Activated gamma-delta T cell treated with Interleukin-2 at 50 U/mL for 16 hours (primary cell): ENCODE data around the gene STC2.

Experiments
- DNase-seq: peaks from one replicate; pipeline ENCODE4 v3.0.0-alpha.2; 2020

STC2 gene

DNA sequence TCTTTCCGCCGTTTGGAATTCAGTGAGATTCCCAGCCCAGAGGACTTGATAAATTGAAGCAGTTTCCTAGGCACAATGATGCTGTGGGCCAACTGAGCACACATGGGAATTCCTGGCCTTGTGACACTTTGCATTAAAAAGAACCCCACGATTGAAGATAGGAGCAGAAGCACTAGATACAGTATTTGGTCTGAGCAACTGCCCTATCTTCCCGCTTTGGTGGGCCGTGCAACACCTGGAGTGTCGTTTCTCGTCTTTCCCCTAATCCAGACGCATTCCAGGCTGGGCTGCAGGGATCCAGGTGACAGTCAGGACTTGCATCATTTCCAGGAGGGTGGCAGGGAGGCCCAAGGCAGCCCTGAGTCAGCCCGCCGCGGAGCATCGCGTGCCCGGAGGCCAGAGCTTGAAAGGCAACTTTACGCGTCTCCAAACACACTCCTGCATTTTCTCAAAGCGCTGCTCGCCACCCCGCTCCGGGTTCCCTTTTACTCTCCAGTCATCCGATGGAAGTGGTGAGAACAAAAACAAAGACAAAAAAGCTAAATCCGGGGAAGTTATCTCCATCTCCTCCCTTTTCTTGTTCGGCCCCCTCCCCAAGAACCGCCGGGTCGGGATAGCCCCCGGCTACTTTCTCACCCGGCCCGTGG lies 753 bp upstream of the STC2 start:
- no peak for DNase-seq

- DNase-seq: no peak
These were observed 898 bp downstream of the STC2 start for GRCh38 chr5:173327084-173327947.

DNA sequence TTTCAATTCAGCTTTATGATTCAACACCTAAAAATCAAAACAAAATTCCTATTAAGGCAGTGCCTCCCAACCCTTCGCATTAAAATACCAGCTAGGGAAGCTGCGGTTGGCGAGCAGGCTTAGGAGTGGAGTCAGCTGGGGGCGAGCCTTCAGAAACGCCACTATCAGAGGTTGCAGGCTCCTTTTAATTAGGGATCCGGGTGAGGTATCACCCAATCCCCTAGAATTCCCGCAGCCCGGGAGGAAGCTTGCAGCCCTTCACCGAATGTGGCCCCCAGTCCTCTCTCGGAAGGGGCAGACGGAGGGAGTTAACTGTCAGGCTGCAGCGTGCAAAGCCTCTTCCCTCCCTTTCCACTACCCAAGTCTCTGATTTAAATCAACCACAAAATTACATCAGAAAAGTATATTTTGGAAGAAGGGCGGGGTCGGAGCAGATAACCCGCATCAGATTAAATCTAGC lies 1.7 kb downstream of the STC2 start:
- no peak for DNase-seq

DNA sequence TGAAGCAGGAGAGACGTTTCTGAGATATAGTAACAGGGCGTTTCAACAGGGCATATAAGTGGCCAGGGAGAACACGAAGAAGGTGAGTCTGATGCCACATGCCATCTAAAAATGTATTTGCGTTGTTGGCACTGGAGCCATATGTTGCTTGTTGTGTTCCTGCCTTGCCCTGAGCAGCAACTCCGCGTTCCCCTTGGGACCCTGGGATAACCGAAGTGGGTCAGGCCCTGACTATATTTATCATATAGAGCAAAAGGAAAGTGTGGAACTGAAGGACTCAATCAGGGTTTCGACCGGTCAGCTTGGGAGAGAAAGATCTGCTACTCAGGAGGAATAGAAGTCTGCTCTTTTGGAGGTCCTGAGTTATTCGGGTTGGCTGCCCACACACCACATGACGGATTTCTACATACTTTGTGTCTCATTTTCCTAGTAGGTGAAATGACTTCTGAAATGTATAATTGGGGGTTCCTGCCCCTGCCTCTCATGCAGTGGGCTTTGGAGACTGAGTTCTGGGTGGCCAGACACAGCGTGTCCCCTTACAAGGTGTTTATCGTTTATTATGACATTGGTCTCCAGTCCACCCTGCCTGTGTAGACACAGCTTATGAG lies 3.0 kb downstream of the STC2 start:
- DNase-seq: no peak

DNA sequence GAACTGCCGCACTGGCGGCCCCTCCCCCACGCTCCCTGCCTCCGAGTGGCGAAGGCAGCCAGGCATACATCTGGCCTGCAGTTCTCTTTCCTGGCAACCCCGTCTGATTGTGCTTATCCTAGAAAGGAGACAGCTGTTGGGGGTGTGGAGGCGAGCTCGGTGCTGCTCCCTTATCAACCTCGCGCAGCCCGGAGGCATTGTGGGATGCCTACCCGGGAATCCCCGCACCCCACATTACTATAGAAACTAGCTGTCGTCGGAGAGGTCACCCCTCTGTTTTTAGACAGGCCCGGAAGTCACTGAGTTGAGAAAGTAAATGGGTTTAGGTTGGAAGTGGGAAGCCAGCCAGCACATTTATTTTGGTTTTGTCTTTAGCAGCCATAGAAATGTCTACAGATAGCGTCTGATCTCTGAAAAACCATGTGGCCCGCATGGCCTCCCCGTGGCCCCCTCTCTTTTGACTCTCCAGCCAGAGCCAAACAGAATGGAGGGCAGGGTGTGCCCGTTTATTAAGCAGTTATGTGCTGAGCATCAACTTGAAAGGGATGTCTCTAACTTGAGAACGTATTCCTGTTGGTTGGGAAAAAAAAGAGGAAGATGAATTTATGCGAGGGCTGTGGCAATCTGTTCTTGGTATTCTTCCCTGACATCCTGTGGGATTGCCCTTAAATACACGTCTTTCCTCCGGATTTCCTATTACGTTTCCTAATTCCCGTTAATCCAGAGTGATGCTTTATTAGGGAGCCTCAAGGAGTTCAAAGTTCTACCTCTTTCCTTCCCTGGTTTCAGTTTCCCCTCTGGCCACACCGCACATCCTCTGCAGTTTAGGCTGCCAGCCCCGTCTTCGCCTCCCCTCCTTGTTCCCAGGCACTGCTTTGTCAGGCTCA lies 3.9 kb downstream of the STC2 start:
- DNase-seq: no peak

GRCh38 chr5:173323799-173324114 lies 4.5 kb downstream of the STC2 start:
- no peak for DNase-seq

GRCh38 chr5:173323106-173323798 lies 5.0 kb downstream of the STC2 start:
- DNase-seq: no peak

- DNase-seq: no peak
These were observed 6.3 kb downstream of the STC2 start for GRCh38 chr5:173321886-173322285.

DNA sequence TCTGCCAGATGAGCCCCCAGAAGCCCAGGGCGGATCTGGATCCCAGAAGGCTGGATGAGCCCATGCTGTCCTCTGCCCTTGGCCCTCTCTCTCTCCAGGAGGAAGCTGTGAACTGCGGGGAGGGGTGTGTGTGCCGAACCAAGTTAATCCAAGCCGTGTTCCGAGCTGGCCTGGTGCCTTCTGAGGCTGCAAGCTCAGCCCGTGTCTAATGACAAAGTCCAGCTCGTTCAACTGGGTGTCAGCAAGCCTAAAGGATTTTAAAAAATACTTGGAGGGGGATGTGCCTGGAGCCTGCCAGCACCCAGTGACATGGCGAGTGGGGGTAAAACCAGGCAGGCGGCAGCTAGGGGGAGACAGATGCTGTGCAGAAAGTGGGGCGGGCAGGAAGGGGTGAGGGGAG lies 8.0 kb downstream of the STC2 start:
- DNase-seq: no peak

- DNase-seq: no peak
These were observed 8.6 kb downstream of the STC2 start for GRCh38 chr5:173319646-173320045.

GRCh38 chr5:173318881-173319620 lies 9.2 kb downstream of the STC2 start:
- no peak for DNase-seq

- no peak for DNase-seq
These were observed 9.9 kb downstream of the STC2 start for GRCh38 chr5:173318330-173318729.

DNA sequence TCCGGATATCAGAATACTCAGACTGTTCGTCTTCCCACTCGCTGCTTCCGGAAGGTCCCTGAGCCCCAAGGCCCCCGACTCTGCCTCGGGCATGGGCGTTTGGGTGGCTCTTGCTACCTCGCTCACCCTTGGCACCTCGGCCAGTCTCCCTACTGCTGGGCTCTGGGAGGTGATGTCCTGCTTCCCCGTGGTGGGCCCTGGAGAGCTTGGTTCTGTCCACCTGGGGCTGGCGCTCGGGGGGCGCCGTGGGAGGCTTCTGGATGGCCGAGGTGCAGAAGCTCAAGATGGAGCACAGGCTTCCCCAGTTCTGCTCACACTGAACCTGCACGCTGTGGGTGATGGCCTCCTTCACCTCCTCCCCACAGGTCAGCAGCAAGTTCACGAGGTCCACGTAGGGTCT lies 10.4 kb downstream of the STC2 start:
- DNase-seq: no peak

DNA sequence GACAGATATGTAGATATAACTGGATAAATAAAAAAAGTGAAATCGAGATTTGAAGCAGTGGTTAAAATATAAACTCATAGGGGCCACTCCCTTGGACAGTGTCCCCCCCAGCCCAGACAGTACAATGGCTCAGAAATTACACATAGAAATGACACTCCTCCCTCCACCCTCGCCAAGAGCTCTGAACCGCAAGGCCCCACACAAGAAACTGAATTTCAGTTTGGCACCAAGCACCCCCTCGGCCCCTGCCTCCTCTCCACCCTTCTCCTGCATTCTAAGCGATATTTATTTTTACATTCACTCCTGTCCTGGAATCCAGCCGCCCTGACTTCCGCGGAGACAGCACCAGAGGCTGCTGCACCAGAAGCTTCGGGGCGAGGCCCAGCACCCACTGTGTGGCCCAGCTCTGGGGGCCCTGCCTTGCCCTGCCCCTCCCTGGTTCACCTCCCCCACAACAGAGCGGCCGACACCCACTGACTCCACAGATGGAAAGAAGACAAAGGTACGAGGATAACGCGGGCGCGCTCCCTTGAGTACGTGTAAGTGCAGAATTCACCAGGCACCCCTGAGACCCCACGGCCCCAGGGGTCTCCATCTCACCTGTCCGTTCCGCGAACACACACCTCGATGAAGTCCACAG lies 11.0 kb downstream of the STC2 start:
- DNase-seq: no peak

GRCh38 chr5:173316339-173317020 lies 11.7 kb downstream of the STC2 start:
- no peak for DNase-seq

GRCh38 chr5:173315495-173316338 lies 12.5 kb downstream of the STC2 start:
- DNase-seq: no peak

GRCh38 chr5:173314166-173314952 lies 13.9 kb downstream of the STC2 start:
- no peak for DNase-seq

GRCh38 chr5:173313351-173313801 lies 14.8 kb downstream of the STC2 start:
- DNase-seq: no peak

DNA sequence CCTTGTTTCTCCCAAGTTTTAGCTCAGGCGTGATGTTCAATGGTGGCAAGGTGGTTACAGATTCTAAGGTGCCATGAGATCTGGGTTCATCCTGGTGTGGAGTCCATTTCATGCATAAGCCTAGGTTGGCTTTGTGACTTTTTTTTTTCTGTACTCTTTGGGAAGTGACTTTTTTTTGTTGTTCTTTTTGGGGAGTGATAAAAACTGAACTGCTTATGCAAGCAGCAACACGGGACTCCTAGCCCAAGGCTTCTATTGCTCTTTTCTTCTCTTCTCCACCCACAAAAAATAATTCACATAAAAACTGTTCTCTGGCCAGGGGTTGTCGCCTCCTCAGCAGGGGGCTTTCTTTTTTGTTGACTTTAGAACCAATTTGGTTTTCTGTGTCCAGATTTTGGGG lies 15.4 kb downstream of the STC2 start:
- no peak for DNase-seq
